T-helper 17 cell (primary cell): ENCODE measurements around the gene TPH1. TPM values are rescaled to one million over a fixed set of nuclear protein-coding genes. Genes with fewer than 3 reads are reported as not detected.

Experiments used
- ATAC-seq: fragments of 150-1000 bp; cut with Tn5 transposase; 2 replicates; pipeline ENCODE4 v1.10.0; 2021; ENCODE audit warnings: mild to moderate bottlenecking, moderate library complexity
- DNase-seq, 3 donors: peaks; one replicate each; pipeline versions ENCODE4 v3.0.0 to v3.0.0-alpha.2; 2020 to 2021
- H3K9me3 ChIP-seq: one replicate; pipeline ENCODE4 v1.7.0; 2013; ENCODE audit warnings: low read length, mild to moderate bottlenecking; ENCODE audit not compliant: control insufficient read depth, poor library complexity, severe bottlenecking
- H3K27ac Mint-ChIP-seq: one replicate; pipeline ENCODE4 v1.8.0; 2022; ENCODE audit warnings: mild to moderate bottlenecking, moderate library complexity, mixed read lengths
- H3K27me3 Mint-ChIP-seq: one replicate; pipeline ENCODE4 v1.8.0; 2022; ENCODE audit warnings: mixed read lengths
- H3K36me3 Mint-ChIP-seq: one replicate; pipeline ENCODE4 v1.8.0; 2022; ENCODE audit warnings: low read depth, mixed read lengths
- H3K4me1 Mint-ChIP-seq: one replicate; pipeline ENCODE4 v1.8.0; 2022; ENCODE audit warnings: mild to moderate bottlenecking, mixed read lengths
- H3K4me3 Mint-ChIP-seq: one replicate; pipeline ENCODE4 v1.8.0; 2022; ENCODE audit warnings: mild to moderate bottlenecking, moderate library complexity, mixed read lengths
- total RNA-seq, 4 donors: library from RNA in 2 of 4; stranded (reverse) in 2 of 4; gene quantifications; one replicate each; pipeline ENCODE4 v1.2.3 and lab custom pipeline; 2022 to 2026

Gene TPH1
- total RNA-seq, 2 donors from 2014 or later, result 0.47 to 0.73 TPM

DNA sequence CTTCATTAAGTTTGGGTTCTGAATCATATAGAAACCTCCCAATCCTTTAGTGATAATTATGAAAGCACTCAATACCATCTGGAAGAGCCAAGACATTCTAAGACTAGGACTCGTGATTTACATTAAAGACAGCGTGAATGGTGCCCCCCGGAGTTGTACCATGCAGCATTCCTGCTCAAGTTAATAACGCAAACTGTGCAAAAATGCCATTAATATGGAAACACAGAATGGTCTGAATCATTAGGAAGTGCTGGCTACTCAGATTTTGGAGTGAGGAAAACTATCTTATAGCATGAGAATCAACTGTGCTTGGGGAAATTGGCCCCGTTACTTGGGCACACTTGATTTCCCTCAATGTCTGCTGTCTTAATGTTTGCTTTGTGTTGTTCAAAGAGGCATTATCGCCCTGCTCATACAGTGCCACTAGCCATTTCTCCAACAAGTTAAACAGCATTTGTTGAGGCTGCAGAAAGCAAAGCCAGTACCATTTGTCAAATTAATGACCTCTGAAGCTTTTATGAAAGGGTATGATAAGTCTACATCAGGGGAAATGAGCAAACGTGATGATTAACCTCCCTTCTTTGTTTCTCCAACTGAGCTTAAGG, 18.5 kb upstream of the TPH1 start:
- H3K4me1 Mint-ChIP-seq, result no peaks in the 10 kb centered on the region
- no peak overlapping the region for H3K4me3 Mint-ChIP-seq
- ATAC-seq (no peak), DNase-seq (no peak)
- no peak overlapping the region for H3K27ac Mint-ChIP-seq
- no peaks in the 10 kb centered on the region for H3K27me3 Mint-ChIP-seq
- no peaks in the 10 kb centered on the region for H3K9me3 ChIP-seq
- H3K36me3 Mint-ChIP-seq, result no peaks in the 10 kb centered on the region

DNA sequence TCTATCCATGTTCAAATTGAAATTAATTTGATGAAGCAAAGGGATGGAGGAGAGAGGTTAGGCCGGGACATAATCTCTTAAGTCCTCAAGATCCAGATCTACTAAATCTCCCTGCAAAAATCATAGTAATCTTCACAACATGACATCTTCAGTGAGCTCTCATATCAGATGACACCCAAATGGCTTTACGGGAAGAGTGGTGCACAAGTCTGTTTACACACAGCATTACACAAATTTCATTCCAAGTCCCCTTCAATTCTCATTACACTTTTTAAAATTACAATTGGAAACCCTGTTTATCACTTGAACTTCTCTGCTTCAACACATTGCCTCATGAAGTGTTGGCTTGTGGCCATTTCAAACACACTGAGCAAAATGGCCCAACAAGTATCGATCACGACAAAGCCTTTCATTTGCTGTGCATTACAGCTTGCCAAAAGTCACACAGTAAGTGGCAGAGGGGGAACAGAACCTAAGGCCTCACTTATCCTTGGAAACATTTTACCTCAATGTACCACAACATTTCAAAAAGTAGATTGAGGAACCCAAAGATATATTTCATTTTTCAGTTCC, 17.9 kb upstream of the TPH1 start:
- H3K36me3 Mint-ChIP-seq, result no peaks in the 10 kb centered on the region
- DNase-seq (no peak), ATAC-seq (no peak)
- no peaks in the 10 kb centered on the region for H3K9me3 ChIP-seq
- H3K4me3 Mint-ChIP-seq, result no peak overlapping the region
- no peak overlapping the region for H3K27ac Mint-ChIP-seq
- no peaks in the 10 kb centered on the region for H3K4me1 Mint-ChIP-seq
- no peaks in the 10 kb centered on the region for H3K27me3 Mint-ChIP-seq

DNA sequence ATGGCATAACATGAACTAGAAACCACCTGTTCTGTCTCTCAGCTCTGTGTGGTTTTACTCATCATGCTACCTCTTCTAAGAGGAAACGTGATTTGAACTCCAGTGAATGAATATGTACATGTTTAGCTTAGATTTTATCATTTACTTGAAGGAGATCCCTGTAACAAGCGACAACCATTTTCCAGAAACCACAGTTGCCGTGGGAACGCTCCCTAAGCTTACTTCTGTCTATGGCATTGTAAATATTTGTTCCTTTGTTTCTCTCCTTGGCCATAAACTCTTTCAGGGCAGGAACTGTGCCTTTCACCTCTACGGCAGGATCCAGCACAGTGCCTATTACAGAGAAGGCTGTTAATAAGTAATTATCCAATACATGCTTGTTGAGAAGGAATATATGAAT, 17.1 kb upstream of the TPH1 start:
- no peak overlapping the region for H3K27ac Mint-ChIP-seq
- DNase-seq, result no peak
- H3K4me1 Mint-ChIP-seq, result no peaks in the 10 kb centered on the region
- no peaks in the 10 kb centered on the region for H3K27me3 Mint-ChIP-seq
- H3K4me3 Mint-ChIP-seq, result no peak overlapping the region
- H3K36me3 Mint-ChIP-seq, result no peaks in the 10 kb centered on the region
- ATAC-seq, result no peak
- H3K9me3 ChIP-seq, result no peaks in the 10 kb centered on the region

DNA sequence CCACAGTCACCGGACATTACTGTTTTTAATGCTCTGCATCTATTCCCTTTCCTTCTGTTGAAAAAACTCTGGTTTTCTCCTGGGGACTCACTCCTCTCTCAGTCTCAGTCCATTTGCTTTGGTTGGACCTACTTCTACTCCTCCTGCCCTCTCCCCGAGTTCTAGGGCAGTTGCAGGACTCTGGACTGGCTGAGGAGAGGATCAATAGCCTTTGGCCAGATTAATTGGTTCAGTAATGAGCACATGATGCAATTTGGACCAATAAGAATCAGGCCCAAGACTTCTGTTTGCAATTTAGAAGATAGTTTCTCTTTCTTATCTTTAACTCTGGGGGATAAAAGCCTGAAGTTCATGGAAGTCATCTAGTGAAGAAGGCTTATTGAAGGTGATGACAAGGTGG, 15.3 kb upstream of the TPH1 start:
- no peaks in the 10 kb centered on the region for H3K36me3 Mint-ChIP-seq
- no peaks in the 10 kb centered on the region for H3K4me1 Mint-ChIP-seq
- H3K27ac Mint-ChIP-seq, result no peak overlapping the region
- no peak for ATAC-seq
- no peaks in the 10 kb centered on the region for H3K9me3 ChIP-seq
- H3K27me3 Mint-ChIP-seq, result no peaks in the 10 kb centered on the region
- no peak for DNase-seq
- no peak overlapping the region for H3K4me3 Mint-ChIP-seq

DNA sequence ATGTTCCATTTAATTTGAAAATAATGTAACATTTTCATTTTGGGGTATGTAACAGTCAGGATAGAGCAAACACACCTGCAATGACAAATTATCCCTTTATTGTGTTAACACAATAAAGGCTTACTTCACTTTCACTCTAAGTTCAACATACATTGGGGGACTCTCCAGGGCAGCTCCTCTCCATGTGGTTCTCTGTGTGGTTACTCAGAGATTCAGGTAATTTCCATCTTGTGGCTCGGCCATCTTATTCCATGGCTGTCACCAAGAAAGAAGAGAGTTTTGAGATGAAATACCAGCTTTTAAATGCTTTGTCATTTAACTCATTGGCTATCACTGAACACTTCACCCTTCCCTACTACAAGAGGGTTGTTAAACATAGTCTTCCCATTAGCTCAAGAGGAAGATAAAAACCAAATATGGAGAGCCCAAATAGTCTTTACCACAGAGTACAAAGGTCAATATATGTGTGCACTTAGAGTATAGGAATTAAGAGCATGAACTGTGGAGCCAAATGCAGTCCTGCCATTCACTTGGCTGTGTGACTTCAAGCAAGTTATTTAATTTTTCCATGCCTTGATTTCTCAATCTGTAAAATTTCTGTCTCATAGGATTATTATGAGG, 10.6 kb upstream of the TPH1 start:
- H3K27ac Mint-ChIP-seq, result no peak overlapping the region
- H3K9me3 ChIP-seq, result no peaks in the 10 kb centered on the region
- no peaks in the 10 kb centered on the region for H3K27me3 Mint-ChIP-seq
- H3K4me1 Mint-ChIP-seq, result no peaks in the 10 kb centered on the region
- no peak overlapping the region for H3K4me3 Mint-ChIP-seq
- no peaks in the 10 kb centered on the region for H3K36me3 Mint-ChIP-seq
- DNase-seq, result no peak
- no peak for ATAC-seq

DNA sequence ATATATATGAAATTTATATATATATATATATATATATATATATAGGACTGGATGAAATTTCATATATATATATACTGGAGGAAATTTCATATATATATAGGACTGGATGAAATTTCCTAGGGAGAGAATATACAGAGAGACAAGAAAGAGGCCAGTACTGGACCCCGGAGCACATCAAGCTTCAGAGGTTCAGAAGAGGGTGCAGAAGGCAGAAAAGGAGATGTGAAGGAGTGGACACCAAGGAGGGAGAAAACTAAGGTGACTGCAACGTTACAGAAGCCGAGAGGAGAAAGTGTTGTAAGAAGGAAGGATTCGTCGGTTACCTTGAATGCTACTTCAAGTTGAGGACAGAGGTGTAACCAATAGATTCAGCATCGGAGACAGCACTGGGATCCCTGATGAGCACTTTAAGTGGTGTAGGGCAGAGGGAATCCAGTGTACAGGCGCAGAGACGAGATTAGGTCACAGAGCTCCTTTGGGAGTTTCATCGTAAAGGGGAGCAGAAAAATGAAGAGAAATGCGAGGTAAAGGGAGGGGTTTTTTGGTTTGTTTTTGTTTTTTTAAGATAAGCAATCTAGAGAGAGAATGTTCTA, 8.5 kb upstream of the TPH1 start:
- no peak for DNase-seq
- Mint-ChIP-seq H3K4me1 (peaks cover 2% of the 10 kb centered on the region), H3K4me3 (no peak overlapping the region), H3K36me3 (peaks cover 2% of the 10 kb centered on the region), H3K27me3 (no peaks in the 10 kb centered on the region), H3K27ac (no peak overlapping the region)
- H3K9me3 ChIP-seq, result no peaks in the 10 kb centered on the region
- ATAC-seq, result no peak

DNA sequence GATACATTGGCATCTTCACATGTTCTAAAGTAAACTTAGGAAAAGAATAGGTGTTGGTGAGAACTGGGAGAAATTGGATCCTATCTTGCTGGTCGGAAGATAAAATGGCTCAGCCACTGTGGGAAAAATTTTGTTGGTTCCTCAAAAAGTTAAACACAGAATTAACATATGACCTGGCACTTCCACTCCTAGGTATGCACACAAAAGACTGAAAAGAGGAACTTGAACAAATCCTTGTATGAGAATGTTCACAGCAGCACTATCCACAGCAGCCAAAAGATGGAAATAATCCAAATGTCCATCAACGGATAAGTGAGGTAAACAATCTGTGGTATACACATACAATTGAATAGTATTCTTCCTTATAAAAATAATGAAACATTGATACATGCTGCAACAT, 4.8 kb upstream of the TPH1 start:
- no peak overlapping the region for H3K27ac Mint-ChIP-seq

DNA sequence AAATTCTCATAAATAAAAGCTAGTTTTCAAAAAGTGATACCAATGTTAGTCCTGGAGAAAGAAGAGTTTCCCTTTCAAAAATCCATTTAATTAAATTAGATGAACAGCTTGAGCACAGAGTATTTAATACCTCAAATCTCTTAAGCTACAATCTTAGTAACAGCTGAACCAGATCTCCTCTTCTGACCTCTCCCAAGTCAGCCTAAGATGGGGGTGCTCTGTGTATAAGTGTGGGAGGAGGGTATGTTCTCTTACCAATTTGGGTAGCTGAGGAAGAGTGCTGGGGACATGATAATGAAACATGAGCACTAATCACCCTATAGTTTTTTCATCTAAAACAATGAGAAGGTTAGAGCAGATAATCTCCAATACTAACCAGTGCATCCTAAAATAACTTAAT, 9.6 kb downstream of the TPH1 start:
- no peak overlapping the region for H3K4me3 Mint-ChIP-seq
- DNase-seq (no peak), ATAC-seq (no peak)
- no peaks in the 10 kb centered on the region for H3K4me1 Mint-ChIP-seq
- H3K27me3 Mint-ChIP-seq, result peaks cover 33% of the 10 kb centered on the region
- H3K27ac Mint-ChIP-seq, result no peak overlapping the region
- peaks cover 4% of the 10 kb centered on the region for H3K36me3 Mint-ChIP-seq
- H3K9me3 ChIP-seq, result no peaks in the 10 kb centered on the region

More for the DNA sequence above, 4.8 kb upstream of the TPH1 start:
- DNase-seq (no peak), ATAC-seq (no peak)
- H3K4me1 Mint-ChIP-seq, result peaks cover 2% of the 10 kb centered on the region
- peaks cover 4% of the 10 kb centered on the region for H3K36me3 Mint-ChIP-seq
- peaks cover 17% of the 10 kb centered on the region for H3K27me3 Mint-ChIP-seq
- no peaks in the 10 kb centered on the region for H3K9me3 ChIP-seq
- no peak overlapping the region for H3K4me3 Mint-ChIP-seq

DNA sequence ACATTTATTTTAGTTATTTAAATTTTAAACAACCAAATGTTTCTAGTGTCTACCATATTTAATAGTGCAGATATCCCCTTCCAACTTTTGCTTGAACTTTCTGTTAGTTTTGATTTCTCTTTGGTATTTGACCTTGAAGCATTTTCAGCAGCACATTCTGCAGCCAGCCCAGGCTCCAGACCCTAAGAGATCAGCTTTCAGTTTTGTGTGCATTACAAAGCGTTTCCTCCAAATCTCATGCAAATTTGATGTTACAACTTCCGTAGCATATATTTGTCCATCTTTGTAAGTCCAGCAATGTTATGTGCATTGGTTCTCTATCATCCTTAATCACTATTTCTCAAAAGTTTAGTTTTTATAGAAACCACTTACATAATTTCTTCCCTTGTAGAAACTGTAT, 18.6 kb downstream of the TPH1 start:
- no peak overlapping the region for H3K27ac Mint-ChIP-seq
- H3K36me3 Mint-ChIP-seq, result peaks cover 10% of the 10 kb centered on the region
- H3K4me1 Mint-ChIP-seq, result peaks cover 11% of the 10 kb centered on the region
- ATAC-seq (no peak), DNase-seq (no peak)
- peaks cover 15% of the 10 kb centered on the region for H3K27me3 Mint-ChIP-seq
- H3K4me3 Mint-ChIP-seq, result no peak overlapping the region
- no peaks in the 10 kb centered on the region for H3K9me3 ChIP-seq

DNA sequence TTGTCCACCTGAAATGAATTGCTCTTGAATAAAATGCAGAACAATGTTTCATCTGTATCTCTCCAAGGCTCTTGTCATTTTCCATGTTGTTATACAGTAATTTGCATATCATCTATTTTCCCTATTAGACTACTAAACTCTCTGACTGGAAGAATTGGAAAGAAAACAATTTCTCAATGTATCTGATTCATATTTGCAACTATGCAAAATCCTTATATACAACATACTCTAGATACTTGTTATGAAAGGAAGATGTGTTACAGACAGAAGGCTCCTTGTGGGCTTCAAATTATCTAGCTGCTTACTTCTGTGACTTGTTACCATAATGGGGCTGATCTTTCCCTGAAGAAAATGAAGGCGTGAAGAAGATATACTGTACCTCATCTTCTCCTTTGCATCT, 23.6 kb downstream of the TPH1 start:
- no peak overlapping the region for H3K4me3 Mint-ChIP-seq
- peaks cover 13% of the 10 kb centered on the region for H3K36me3 Mint-ChIP-seq
- peaks cover 15% of the 10 kb centered on the region for H3K27me3 Mint-ChIP-seq
- no peak for DNase-seq
- no peak for ATAC-seq
- peaks cover 9% of the 10 kb centered on the region for H3K4me1 Mint-ChIP-seq
- no peaks in the 10 kb centered on the region for H3K9me3 ChIP-seq
- no peak overlapping the region for H3K27ac Mint-ChIP-seq

DNA sequence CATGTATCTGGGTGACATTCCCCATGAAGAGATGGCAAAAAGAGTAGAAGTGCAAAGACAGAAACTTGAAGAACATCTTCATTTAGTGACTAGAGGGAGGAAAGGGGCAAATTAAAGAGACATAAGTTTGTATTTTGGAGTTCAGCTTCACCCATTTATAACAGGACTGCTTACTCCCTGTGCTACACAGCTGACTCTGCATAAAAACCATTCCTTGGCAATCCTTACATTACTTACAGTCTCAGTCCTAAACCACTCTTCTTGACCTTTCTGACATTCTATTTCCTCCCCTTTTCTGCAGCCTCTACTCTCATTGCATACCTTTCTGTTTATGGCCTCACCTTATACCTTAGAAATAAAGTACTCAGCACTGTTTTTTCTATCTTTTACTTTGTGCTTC, 26.4 kb downstream of the TPH1 start:
- Mint-ChIP-seq H3K27ac (no peak overlapping the region), H3K4me3 (no peak overlapping the region), H3K27me3 (peaks cover 4% of the 10 kb centered on the region), H3K36me3 (peaks cover 3% of the 10 kb centered on the region), H3K4me1 (peaks cover 3% of the 10 kb centered on the region)
- ATAC-seq (no peak), DNase-seq (no peak)
- no peaks in the 10 kb centered on the region for H3K9me3 ChIP-seq

DNA sequence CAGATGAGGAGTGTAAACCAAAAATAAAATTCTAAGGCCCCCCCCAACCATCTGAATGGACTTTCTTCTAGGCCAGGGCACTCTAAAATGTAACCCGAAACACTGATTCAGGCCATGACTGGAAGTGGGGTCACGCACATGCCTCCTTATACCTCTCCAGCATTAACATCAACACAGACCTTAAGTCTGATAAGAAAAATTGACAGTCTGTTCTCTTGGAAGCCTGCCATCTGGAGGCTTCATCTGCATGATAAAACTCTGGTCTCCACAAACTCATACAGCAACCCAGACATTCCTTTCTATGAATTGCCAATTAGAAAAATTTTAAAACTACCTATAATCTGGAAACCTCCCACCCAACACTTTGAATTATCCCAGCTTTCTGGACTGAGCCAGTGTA, 29.3 kb downstream of the TPH1 start:
- no peak for DNase-seq
- H3K9me3 ChIP-seq, result no peaks in the 10 kb centered on the region
- Mint-ChIP-seq H3K4me3 (no peak overlapping the region), H3K27me3 (no peaks in the 10 kb centered on the region), H3K4me1 (peaks cover 19% of the 10 kb centered on the region), H3K27ac (no peak overlapping the region), H3K36me3 (peaks cover 3% of the 10 kb centered on the region)
- no peak for ATAC-seq

DNA sequence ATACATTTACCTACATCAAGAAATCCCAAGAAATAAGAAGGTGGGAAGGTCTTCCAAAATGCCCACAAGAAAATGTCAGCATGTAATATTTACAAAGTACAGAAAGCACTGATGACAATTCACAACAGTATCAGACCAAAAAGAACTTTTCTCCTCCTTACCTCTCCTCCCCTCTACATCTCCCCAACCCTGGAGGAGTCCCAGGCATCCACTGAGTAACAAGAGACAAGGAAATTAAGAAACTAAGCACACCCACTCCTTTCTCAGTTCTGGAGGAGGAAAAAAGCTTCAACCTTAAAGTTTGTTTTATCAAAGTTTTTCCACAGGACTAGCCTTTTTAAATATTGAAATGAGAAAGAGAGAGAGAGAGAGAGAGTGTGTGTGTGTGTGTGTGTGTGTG, 31.2 kb downstream of the TPH1 start:
- peaks cover 27% of the 10 kb centered on the region for H3K4me1 Mint-ChIP-seq
- no peak overlapping the region for H3K4me3 Mint-ChIP-seq
- peak overlapping the region; percentile 93 for H3K27ac Mint-ChIP-seq
- H3K9me3 ChIP-seq, result no peaks in the 10 kb centered on the region
- H3K27me3 Mint-ChIP-seq, result no peaks in the 10 kb centered on the region
- no peak for DNase-seq
- no peak for ATAC-seq
- H3K36me3 Mint-ChIP-seq, result no peaks in the 10 kb centered on the region
